Measurements from ENCODE around the gene OOSP1. TPM values are rescaled to one million over a fixed set of nuclear protein-coding genes. Genes with fewer than 3 reads are reported as not detected.

The OOSP1 gene, protein sequence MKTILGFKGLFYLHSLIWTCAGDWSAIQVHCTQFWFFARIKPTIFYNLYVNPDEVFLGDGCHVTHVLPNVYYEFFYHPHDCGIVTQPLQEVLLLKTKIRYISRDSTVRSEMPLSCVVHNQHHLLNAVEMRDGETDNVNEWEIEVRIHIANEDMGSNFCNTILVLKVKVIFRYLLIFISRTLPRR
- not detected in 2 replicates for total RNA-seq

DNA sequence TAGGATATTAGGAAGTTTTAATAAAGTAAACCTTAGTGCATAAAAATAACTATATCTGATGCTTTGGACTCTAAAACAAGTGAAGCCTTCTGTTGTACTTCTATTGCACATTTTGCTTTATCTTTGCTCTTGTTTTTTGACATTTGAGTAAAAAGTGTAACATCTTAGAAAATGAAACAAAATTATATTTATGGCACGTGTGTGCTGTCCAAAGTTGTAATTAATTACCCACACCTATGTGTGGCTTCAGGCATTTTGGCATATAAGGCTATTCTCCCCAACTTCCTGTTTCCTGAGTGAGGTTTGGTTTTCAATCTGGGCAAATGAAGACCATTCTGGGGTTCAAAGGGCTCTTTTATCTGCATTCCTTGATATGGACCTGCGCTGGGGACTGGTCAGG lies at the start of gene OOSP1:
Gene OOSP1 (plus strand): TSS at position 301 of the 400 bp plus-strand sequence. CDS start 23 bp downstream, at position 324.
- Histone ChIP-seq H3K4me3 (ENCODE audit: low read depth, low read length) (no peak within 1 kb of the TSS), H3K27me3 (ENCODE audit: control insufficient read depth, insufficient read depth, low read length) (no peaks in the 10 kb centered on the region), H3K36me3 (ENCODE audit: control insufficient read depth, insufficient read depth, low read length) (no peaks in the 10 kb centered on the region)
- FAIRE-seq (no peak), DNase-seq (ENCODE audit: low read depth) (no peak)
- TF ChIP-seq, protein P1, sequence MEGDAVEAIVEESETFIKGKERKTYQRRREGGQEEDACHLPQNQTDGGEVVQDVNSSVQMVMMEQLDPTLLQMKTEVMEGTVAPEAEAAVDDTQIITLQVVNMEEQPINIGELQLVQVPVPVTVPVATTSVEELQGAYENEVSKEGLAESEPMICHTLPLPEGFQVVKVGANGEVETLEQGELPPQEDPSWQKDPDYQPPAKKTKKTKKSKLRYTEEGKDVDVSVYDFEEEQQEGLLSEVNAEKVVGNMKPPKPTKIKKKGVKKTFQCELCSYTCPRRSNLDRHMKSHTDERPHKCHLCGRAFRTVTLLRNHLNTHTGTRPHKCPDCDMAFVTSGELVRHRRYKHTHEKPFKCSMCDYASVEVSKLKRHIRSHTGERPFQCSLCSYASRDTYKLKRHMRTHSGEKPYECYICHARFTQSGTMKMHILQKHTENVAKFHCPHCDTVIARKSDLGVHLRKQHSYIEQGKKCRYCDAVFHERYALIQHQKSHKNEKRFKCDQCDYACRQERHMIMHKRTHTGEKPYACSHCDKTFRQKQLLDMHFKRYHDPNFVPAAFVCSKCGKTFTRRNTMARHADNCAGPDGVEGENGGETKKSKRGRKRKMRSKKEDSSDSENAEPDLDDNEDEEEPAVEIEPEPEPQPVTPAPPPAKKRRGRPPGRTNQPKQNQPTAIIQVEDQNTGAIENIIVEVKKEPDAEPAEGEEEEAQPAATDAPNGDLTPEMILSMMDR (IDR thresholded peaks at IDR 0.05; ENCODE audit: insufficient read depth, low read length, severe bottlenecking): no peak

DNA sequence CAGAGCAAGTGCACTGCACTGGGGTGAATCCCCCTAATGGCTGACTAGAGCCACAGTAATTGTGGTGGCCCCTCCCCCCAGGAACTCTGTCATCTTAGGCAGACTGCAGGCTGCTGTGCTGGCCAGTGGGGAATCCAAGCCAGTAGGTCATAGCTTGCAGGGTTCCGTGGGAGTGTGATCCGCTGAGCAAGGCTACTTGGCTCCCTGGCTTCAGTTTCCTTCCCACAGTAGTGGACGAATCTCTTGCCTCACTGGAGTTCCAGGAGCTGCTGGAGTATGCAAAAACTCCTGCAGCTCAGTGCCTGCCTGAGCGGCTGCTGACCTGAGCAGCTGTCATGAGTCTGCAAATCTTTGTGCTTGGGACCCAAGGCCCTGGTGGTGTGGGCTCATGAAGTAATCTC lies 46.5 kb upstream of the OOSP1 start:
- TF ChIP-seq, protein P1 (IDR thresholded peaks at IDR 0.05; ENCODE audit: insufficient read depth, low read length, severe bottlenecking): no peak
- FAIRE-seq (no peak), DNase-seq (ENCODE audit: low read depth) (no peak)
- Histone ChIP-seq H3K4me3 (ENCODE audit: low read depth, low read length) (no peak overlapping the region), H3K27me3 (ENCODE audit: control insufficient read depth, insufficient read depth, low read length) (no peaks in the 10 kb centered on the region), H3K36me3 (ENCODE audit: control insufficient read depth, insufficient read depth, low read length) (no peaks in the 10 kb centered on the region)

DNA sequence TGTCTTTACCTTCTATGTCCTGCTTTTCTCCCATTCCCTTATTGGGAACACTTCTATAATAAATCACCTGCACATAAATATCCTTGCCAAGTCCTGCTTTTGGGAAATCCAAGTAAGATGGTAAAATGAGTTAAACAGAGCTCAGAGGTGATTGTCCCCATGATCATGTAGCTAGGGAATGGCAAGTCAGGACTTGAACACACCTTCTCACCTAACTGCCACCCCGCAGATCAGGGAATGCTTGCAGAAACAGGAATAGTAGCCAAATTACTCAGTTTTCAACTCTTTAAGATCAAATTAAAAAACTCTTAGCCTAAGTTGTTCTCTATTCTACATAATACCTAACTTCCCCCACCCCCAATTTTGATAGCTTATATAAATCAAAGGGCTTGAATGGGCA lies 43.6 kb upstream of the OOSP1 start:
- TF ChIP-seq, protein P1 (IDR thresholded peaks at IDR 0.05; ENCODE audit: insufficient read depth, low read length, severe bottlenecking): no peak

DNA sequence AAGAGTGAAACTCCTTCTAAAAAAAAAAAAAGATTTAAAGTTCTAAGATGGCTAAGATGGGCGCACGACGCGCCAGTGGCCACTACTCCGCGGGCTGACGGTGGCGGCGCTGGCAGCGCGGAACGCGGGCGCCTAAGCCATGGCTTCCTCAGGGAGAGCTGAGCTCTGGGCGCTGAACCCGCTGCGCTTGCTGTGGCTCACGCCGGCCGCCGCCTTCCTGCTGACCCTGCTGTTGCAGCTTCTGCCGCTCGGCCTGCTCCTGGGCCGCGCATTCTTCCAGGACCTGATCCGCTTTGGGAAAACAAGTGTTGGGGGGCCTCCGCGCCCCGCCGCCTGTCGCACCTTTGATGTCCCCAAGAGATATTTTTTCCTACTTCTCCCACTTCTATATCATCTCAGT lies 40.2 kb upstream of the OOSP1 start:
- DNase-seq (ENCODE audit: low read depth) (no peak), FAIRE-seq (no peak)
- H3K4me3 ChIP-seq (ENCODE audit: low read depth, low read length): no peak overlapping the region
- H3K36me3 ChIP-seq (ENCODE audit: control insufficient read depth, insufficient read depth, low read length): no peaks in the 10 kb centered on the region
- no peaks in the 10 kb centered on the region for H3K27me3 ChIP-seq (ENCODE audit: control insufficient read depth, insufficient read depth, low read length)
- TF ChIP-seq, protein P1 (IDR thresholded peaks at IDR 0.05; ENCODE audit: insufficient read depth, low read length, severe bottlenecking): no peak

More for the DNA sequence above, 43.6 kb upstream of the OOSP1 start:
- Histone ChIP-seq H3K27me3 (ENCODE audit: control insufficient read depth, insufficient read depth, low read length) (no peaks in the 10 kb centered on the region), H3K4me3 (ENCODE audit: low read depth, low read length) (no peak overlapping the region), H3K36me3 (ENCODE audit: control insufficient read depth, insufficient read depth, low read length) (no peaks in the 10 kb centered on the region)
- FAIRE-seq: no peak
- DNase-seq (ENCODE audit: low read depth): peak; percentile 84

DNA sequence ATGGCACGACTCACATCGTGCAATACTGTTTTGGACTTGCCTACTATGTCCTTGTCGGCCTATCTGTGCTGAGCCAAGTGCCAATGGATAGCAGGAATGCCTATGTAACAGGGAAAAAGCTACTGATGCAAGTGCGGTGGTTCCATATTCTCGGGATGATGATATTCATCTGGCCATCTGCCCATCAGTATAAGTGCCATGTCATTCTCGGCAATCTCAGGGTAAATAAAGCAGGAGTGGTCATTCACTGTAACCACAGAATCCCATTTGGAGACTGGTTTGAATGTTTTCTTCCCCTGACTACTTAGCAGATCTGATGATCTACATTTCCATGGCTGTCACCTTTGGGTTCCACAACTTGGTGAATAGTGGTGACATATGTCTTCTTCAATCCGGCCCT lies 39.6 kb upstream of the OOSP1 start:
- H3K4me3 ChIP-seq (ENCODE audit: low read depth, low read length): no peak overlapping the region
- TF ChIP-seq, protein P1 (IDR thresholded peaks at IDR 0.05; ENCODE audit: insufficient read depth, low read length, severe bottlenecking): no peak
- FAIRE-seq (peak; percentile 81), DNase-seq (ENCODE audit: low read depth) (no peak)
- no peaks in the 10 kb centered on the region for H3K27me3 ChIP-seq (ENCODE audit: control insufficient read depth, insufficient read depth, low read length)
- H3K36me3 ChIP-seq (ENCODE audit: control insufficient read depth, insufficient read depth, low read length): no peaks in the 10 kb centered on the region

DNA sequence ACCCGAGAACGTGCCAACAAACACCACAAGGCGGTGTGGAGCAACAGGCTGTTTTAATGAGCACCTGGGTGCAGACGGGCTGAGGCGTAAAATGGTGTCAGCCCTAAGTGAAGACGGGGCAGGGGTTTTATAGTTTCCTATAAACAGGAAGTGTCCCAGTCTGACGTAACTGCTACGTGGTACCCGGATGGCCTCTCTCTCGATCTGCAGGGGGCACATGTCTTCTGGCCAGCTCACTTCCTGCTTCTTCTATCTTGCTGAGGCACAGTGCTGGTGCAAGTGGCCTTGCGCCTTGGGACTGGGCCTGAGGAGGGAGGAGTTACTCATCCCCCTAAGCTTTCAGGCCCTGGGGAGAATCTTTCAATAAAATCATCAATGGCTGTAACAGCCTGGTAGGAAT lies 38.7 kb upstream of the OOSP1 start:
- DNase-seq (ENCODE audit: low read depth) (no peak), FAIRE-seq (no peak)
- TF ChIP-seq, protein P1 (IDR thresholded peaks at IDR 0.05; ENCODE audit: insufficient read depth, low read length, severe bottlenecking): no peak

More for the DNA sequence above, 38.7 kb upstream of the OOSP1 start:
- no peaks in the 10 kb centered on the region for H3K36me3 ChIP-seq (ENCODE audit: control insufficient read depth, insufficient read depth, low read length)
- no peaks in the 10 kb centered on the region for H3K27me3 ChIP-seq (ENCODE audit: control insufficient read depth, insufficient read depth, low read length)
- H3K4me3 ChIP-seq (ENCODE audit: low read depth, low read length): no peak overlapping the region
